Nephron (organoid): ENCODE results near the gene NOL4L.
A peak's percentile ranks its signal among the peaks of the same experiment; 100 is the strongest.

Source experiments
- H3K27ac Mint-ChIP-seq, 3 experiments: 2 replicates each; pipeline ENCODE4 v1.8.0; 2020; ENCODE audit warnings: mixed read lengths in 3 of 3, mild to moderate bottlenecking in 2 of 3, moderate library complexity in 1 of 3
- H3K27me3 Mint-ChIP-seq: 2 replicates; pipeline ENCODE4 v1.8.0; 2021; ENCODE audit warnings: low read depth, mild to moderate bottlenecking, moderate library complexity, mixed read lengths
- H3K36me3 Mint-ChIP-seq: 2 replicates; pipeline ENCODE4 v1.8.0; 2020; ENCODE audit warnings: low read depth, mixed read lengths
- H3K4me1 Mint-ChIP-seq: 2 replicates; pipeline ENCODE4 v1.8.0; 2020; ENCODE audit warnings: mixed read lengths
- H3K4me3 Mint-ChIP-seq, 3 experiments: 2 replicates each; pipeline ENCODE4 v1.8.0; 2020; ENCODE audit warnings: mild to moderate bottlenecking in 3 of 3, mixed read lengths in 3 of 3, moderate library complexity in 2 of 3
- H3K9me3 Mint-ChIP-seq: 2 replicates; pipeline ENCODE4 v1.8.0; 2020; ENCODE audit warnings: mixed read lengths
- CTCF ChIP-seq, 3 experiments: fragments of 200-600 bp; sonication (generic); IDR thresholded peaks; one replicate each; pipeline ENCODE4 v1.5.0; 2021; ENCODE audit warnings: antibody characterized with exemption in 3 of 3; ENCODE audit not compliant: unreplicated experiment in 3 of 3

The NOL4L gene

GRCh38 chr20:32519381-32519730, 65.8 kb downstream of the NOL4L start:
- Mint-ChIP-seq H3K4me1 (peaks cover 58% of the 10 kb centered on the region), H3K9me3 (no peaks in the 10 kb centered on the region), H3K27me3 (peaks cover 8% of the 10 kb centered on the region), H3K36me3 (peaks cover 20% of the 10 kb centered on the region), H3K4me3 (no peak overlapping the region), H3K27ac (no peak overlapping the region)
- no peak for TF ChIP-seq CTCF (IDR thresholded peaks at IDR 0.05; ENCODE audit: unreplicated experiment in 3 of 3)

GRCh38 chr20:32518593-32519380, 66.3 kb downstream of the NOL4L start:
- no peak overlapping the region for H3K4me3 Mint-ChIP-seq
- peaks cover 53% of the 10 kb centered on the region for H3K4me1 Mint-ChIP-seq
- no peak for TF ChIP-seq CTCF (IDR thresholded peaks at IDR 0.05; ENCODE audit: unreplicated experiment in 3 of 3)
- H3K27me3 Mint-ChIP-seq: peaks cover 8% of the 10 kb centered on the region
- H3K9me3 Mint-ChIP-seq: no peaks in the 10 kb centered on the region
- peaks cover 20% of the 10 kb centered on the region for H3K36me3 Mint-ChIP-seq
- H3K27ac Mint-ChIP-seq: no peak overlapping the region

GRCh38 chr20:32517914-32518592, 67.1 kb downstream of the NOL4L start:
- H3K36me3 Mint-ChIP-seq: peaks cover 24% of the 10 kb centered on the region
- peaks cover 8% of the 10 kb centered on the region for H3K27me3 Mint-ChIP-seq
- H3K4me1 Mint-ChIP-seq: peaks cover 45% of the 10 kb centered on the region
- TF ChIP-seq CTCF (IDR thresholded peaks at IDR 0.05; ENCODE audit: unreplicated experiment in 3 of 3): no peak
- H3K27ac Mint-ChIP-seq: no peak overlapping the region
- H3K9me3 Mint-ChIP-seq: no peaks in the 10 kb centered on the region
- H3K4me3 Mint-ChIP-seq: no peak overlapping the region

GRCh38 chr20:32517518-32517873, 67.6 kb downstream of the NOL4L start:
- Mint-ChIP-seq H3K9me3 (no peaks in the 10 kb centered on the region), H3K4me3 (no peak overlapping the region), H3K4me1 (peaks cover 41% of the 10 kb centered on the region), H3K27me3 (peaks cover 8% of the 10 kb centered on the region), H3K36me3 (peaks cover 26% of the 10 kb centered on the region), H3K27ac (no peak overlapping the region)
- no peak for TF ChIP-seq CTCF (IDR thresholded peaks at IDR 0.05; ENCODE audit: unreplicated experiment in 3 of 3)

GRCh38 chr20:32516583-32517517, 68.3 kb downstream of the NOL4L start:
- TF ChIP-seq CTCF (IDR thresholded peaks at IDR 0.05; ENCODE audit: unreplicated experiment in 3 of 3): no peak
- Mint-ChIP-seq H3K27ac (peak overlapping the region in 2 of 3 experiments; percentile 18 to 22), H3K4me1 (peaks cover 41% of the 10 kb centered on the region), H3K27me3 (peaks cover 4% of the 10 kb centered on the region), H3K9me3 (no peaks in the 10 kb centered on the region), H3K4me3 (no peak overlapping the region), H3K36me3 (peaks cover 31% of the 10 kb centered on the region)
